Measurements from ENCODE around the gene S100A3.

DNA sequence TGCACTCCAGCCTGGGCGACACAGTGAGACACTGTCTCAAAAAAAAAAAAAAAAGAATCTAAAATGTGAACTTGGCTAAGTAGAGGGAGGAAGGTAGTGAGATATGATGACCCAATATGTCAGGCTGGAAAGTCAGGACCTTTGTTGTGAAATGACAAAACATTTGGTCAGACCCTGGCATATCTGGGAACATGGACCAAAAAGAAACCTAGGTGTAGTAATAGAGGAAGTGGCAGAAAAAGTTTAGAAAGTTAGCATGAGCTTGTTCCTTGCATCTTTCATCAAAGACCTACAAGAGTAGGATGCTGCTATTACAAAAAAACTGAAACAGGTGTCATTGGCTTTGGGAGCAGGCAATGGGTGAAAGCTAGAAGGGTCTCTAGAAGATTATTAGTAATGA, 7.3 kb upstream of the S100A3 start:
- TF ChIP-seq CTCF (IDR thresholded peaks at IDR 0.05) (no peak), POLR2A (IDR thresholded peaks at IDR 0.05) (no peak)
